Endodermal cell (in vitro differentiated cells): ENCODE data around the gene WAS. TPM values are rescaled to one million over a fixed set of nuclear protein-coding genes. Genes with fewer than 3 reads are reported as not detected.

ENCODE experiments used
- DNase-seq: peaks from one replicate; pipeline ENCODE4 v3.0.0-alpha.2; 2017
- H3K27ac ChIP-seq: 2 replicates; pipeline ENCODE4 v1.5.1; 2013; ENCODE audit warnings: mild to moderate bottlenecking, low read depth, low read length, moderate library complexity
- H3K27me3 ChIP-seq: 2 replicates; pipeline ENCODE4 v1.6.1; 2013; ENCODE audit warnings: mild to moderate bottlenecking, low read length, moderate library complexity; ENCODE audit not compliant: insufficient read depth, control insufficient read depth, poor library complexity, severe bottlenecking
- H3K36me3 ChIP-seq: 2 replicates; pipeline ENCODE4 v1.7.0; 2013; ENCODE audit warnings: mild to moderate bottlenecking, low read length, moderate library complexity; ENCODE audit not compliant: control insufficient read depth, insufficient read depth
- H3K4me1 ChIP-seq: one replicate; pipeline ENCODE4 v1.7.0; 2013; ENCODE audit warnings: low read length; ENCODE audit not compliant: control insufficient read depth, insufficient read depth
- H3K4me3 ChIP-seq: 2 replicates; pipeline ENCODE4 v1.5.1; 2013; ENCODE audit warnings: mild to moderate bottlenecking, low read length, moderate library complexity
- H3K9ac ChIP-seq: 2 replicates; pipeline ENCODE4 v1.6.1; 2013; ENCODE audit warnings: mild to moderate bottlenecking, low read length, moderate library complexity; ENCODE audit not compliant: poor library complexity, severe bottlenecking; ENCODE audit errors: extremely low read depth
- H3K9me3 ChIP-seq: 2 replicates; pipeline ENCODE4 v1.6.1; 2013; ENCODE audit warnings: mild to moderate bottlenecking, low read length, moderate library complexity; ENCODE audit not compliant: control insufficient read depth
- H3K27ac Mint-ChIP-seq: 2 replicates; pipeline ENCODE4 v1.8.0; 2020; ENCODE audit warnings: mixed read lengths
- H3K27me3 Mint-ChIP-seq: 2 replicates; pipeline ENCODE4 v1.8.0; 2021; ENCODE audit warnings: mild to moderate bottlenecking, mixed read lengths; ENCODE audit not compliant: insufficient read depth
- H3K36me3 Mint-ChIP-seq: 2 replicates; pipeline ENCODE4 v1.8.0; 2020; ENCODE audit warnings: low read depth, mixed read lengths
- H3K4me1 Mint-ChIP-seq: 2 replicates; pipeline ENCODE4 v1.8.0; 2020; ENCODE audit warnings: mixed read lengths
- H3K4me3 Mint-ChIP-seq: 2 replicates; pipeline ENCODE4 v1.8.0; 2020; ENCODE audit warnings: mild to moderate bottlenecking, moderate library complexity, mixed read lengths
- H3K9me3 Mint-ChIP-seq: 2 replicates; pipeline ENCODE4 v1.8.0; 2020; ENCODE audit warnings: mild to moderate bottlenecking, mixed read lengths
- WGBS, 2 experiments: methylation state at CpG; one replicate each; pipeline versions ENCODE4 v1.1.5 to v1.1.7; 2013; ENCODE audit warnings: missing lambda C conversion rate in 2 of 2, mixed read lengths in 1 of 2; ENCODE audit not compliant: insufficient coverage in 1 of 2, insufficient read length in 1 of 2; 5-methylcytosine and 5-hydroxymethylcytosine counted together
- total RNA-seq, 2 donors: library from RNA; stranded (reverse); fragmentation: NEBNext Ultra II Directional in 1 of 2; extraction: Animal tissue kit (Norgen Biotek cat#: 25700) in 1 of 2; gene quantifications; 2 replicates in 1 of 2; 3 replicates in 1 of 2; pipeline ENCODE4 v1.2.1, GENCODE V29; 2021
- TF ChIP-seq, protein P1 (sequence below): fragments of 200-600 bp; sonication (generic); conservative IDR thresholded peaks from 2 replicates; pipeline ENCODE4 v1.5.0; 2021; ENCODE audit warnings: antibody characterized with exemption, mild to moderate bottlenecking

WAS gene
- total RNA-seq, 2 donors from 2014 or later = 0.51 to 0.84 TPM

DNA sequence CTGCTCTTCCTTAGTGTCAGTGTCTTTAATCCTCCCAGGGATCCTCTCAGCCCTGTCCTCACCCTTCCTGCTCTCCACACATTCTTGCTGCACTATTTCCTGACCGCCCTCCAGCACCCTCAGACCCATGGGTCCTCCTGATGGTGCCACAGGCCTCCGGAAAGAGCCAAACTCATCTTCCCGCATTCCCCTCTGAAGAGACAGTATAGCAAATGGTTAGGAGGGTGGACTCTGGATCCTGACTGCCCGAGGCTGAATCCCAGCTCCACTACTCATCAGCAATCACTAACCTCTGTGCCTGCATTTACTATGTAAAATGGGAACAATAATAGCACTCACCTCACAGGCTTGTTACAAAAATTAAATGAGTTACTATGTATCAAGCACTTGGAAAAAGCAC lies 19.1 kb downstream of the WAS start:
- no peak overlapping the region for H3K9ac ChIP-seq
- peaks cover 63% of the 10 kb centered on the region for H3K9me3 Mint-ChIP-seq
- no peak overlapping the region for H3K27ac Mint-ChIP-seq
- H3K27me3 ChIP-seq = no peaks in the 10 kb centered on the region
- H3K27me3 Mint-ChIP-seq = no peaks in the 10 kb centered on the region
- no peaks in the 10 kb centered on the region for H3K9me3 ChIP-seq
- no peak for DNase-seq
- H3K4me1 ChIP-seq = no peaks in the 10 kb centered on the region
- TF ChIP-seq, protein P1, sequence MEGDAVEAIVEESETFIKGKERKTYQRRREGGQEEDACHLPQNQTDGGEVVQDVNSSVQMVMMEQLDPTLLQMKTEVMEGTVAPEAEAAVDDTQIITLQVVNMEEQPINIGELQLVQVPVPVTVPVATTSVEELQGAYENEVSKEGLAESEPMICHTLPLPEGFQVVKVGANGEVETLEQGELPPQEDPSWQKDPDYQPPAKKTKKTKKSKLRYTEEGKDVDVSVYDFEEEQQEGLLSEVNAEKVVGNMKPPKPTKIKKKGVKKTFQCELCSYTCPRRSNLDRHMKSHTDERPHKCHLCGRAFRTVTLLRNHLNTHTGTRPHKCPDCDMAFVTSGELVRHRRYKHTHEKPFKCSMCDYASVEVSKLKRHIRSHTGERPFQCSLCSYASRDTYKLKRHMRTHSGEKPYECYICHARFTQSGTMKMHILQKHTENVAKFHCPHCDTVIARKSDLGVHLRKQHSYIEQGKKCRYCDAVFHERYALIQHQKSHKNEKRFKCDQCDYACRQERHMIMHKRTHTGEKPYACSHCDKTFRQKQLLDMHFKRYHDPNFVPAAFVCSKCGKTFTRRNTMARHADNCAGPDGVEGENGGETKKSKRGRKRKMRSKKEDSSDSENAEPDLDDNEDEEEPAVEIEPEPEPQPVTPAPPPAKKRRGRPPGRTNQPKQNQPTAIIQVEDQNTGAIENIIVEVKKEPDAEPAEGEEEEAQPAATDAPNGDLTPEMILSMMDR = no peak
- H3K36me3 Mint-ChIP-seq = peaks cover 15% of the 10 kb centered on the region
- no peak overlapping the region for H3K27ac ChIP-seq
- H3K36me3 ChIP-seq = peaks cover 28% of the 10 kb centered on the region
- no peak overlapping the region for H3K4me3 ChIP-seq
- 96% methylated on average over 4 of the region's 4 CpGs; no CpG with 5 or more reads in 1 of the 2 experiments for WGBS, 2 experiments
- peaks cover 5% of the 10 kb centered on the region for H3K4me1 Mint-ChIP-seq
- H3K4me3 Mint-ChIP-seq = no peak overlapping the region

DNA sequence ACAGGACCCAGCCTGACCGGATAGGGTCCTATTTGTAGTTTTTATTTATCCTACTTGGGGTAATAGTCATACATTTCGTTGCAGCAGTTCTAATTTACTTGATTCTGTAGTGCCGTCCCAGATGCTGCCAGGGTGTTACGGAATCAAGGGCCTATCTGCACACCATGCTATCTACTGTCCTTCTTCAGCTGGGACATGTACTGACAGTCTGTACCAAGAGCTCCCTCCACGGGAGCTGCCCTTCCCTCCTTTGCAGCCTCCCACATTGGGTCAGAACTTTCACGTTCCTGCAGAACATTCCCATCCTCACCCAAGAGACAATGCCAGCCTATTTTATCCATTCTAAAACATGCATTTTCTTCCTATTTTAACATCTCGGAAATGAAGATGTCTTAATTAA lies 19.6 kb downstream of the WAS start:
- Mint-ChIP-seq H3K4me3 (no peak overlapping the region), H3K36me3 (peaks cover 18% of the 10 kb centered on the region), H3K4me1 (peaks cover 3% of the 10 kb centered on the region), H3K27ac (no peak overlapping the region), H3K9me3 (peaks cover 65% of the 10 kb centered on the region), H3K27me3 (no peaks in the 10 kb centered on the region)
- Histone ChIP-seq H3K27ac (no peak overlapping the region), H3K9me3 (no peaks in the 10 kb centered on the region), H3K4me1 (no peaks in the 10 kb centered on the region), H3K9ac (no peak overlapping the region), H3K4me3 (no peak overlapping the region), H3K36me3 (peaks cover 28% of the 10 kb centered on the region), H3K27me3 (no peaks in the 10 kb centered on the region)
- 93 to 100% methylated on average over 1 to 6 of the region's 7 CpGs for WGBS, 2 experiments
- TF ChIP-seq, protein P1 = no peak
- DNase-seq = no peak

DNA sequence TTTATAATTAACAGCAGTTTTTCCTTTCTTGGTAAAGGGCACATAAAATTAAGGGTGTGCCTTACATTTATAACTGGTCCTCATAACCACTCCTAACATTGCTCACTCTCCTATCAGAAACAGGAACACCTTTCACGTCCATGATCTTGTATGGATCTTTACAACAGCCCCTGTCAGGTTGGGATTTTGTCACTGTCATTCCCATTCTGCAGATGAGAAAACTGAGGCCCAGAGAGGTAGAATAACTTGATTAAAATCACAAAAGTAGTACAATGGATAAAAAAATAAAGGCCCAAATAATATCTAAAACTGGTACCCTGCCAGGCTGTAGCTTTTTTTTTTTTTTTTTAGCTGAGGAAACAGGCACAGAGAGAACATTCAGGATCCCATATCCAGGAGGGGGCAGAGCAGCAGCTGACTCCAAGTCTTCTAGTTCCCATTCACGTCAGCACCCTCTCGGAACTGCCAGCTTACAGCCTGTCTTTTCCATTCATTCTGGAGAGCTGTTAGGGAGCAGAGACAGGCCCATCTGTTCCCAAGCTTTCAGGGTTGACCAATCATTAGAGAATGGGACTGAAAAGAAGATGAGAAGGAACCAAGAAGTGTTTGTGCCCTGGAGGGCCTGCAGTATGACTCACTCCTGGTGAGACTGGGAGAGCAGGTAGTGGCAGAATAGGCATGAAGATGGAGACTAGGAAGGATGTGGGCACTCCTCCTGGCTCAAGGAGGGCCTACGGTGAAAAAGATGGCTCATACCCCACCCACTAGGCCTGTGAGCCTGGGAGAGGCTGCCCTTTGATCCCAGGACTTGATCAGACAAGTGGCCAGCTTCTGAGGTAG lies 20.3 kb downstream of the WAS start:
- Histone ChIP-seq H3K4me1 (no peaks in the 10 kb centered on the region), H3K9ac (no peak overlapping the region), H3K27me3 (no peaks in the 10 kb centered on the region), H3K4me3 (no peak overlapping the region), H3K27ac (no peak overlapping the region), H3K9me3 (no peaks in the 10 kb centered on the region), H3K36me3 (peaks cover 27% of the 10 kb centered on the region)
- no peaks in the 10 kb centered on the region for H3K27me3 Mint-ChIP-seq
- WGBS, 2 experiments = 86% methylated on average over 4 of the region's 4 CpGs; no CpG with 5 or more reads in 1 of the 2 experiments
- peaks cover 20% of the 10 kb centered on the region for H3K36me3 Mint-ChIP-seq
- TF ChIP-seq, protein P1 = no peak
- DNase-seq = no peak
- H3K4me1 Mint-ChIP-seq = no peaks in the 10 kb centered on the region
- H3K9me3 Mint-ChIP-seq = peaks cover 70% of the 10 kb centered on the region
- no peak overlapping the region for H3K4me3 Mint-ChIP-seq
- no peak overlapping the region for H3K27ac Mint-ChIP-seq
